Measurements from ENCODE around the gene ZNF480. TPM values are rescaled to one million over a fixed set of nuclear protein-coding genes. Genes with fewer than 3 reads are reported as not detected.
"Not testable (repeated sequence)": the region's sequence is repeated elsewhere in the genome, so short reads cannot be mapped to it uniquely, and the experiment has no call there.

Gene ZNF480
- total RNA-seq, 1 donor, result 13.2 TPM

DNA sequence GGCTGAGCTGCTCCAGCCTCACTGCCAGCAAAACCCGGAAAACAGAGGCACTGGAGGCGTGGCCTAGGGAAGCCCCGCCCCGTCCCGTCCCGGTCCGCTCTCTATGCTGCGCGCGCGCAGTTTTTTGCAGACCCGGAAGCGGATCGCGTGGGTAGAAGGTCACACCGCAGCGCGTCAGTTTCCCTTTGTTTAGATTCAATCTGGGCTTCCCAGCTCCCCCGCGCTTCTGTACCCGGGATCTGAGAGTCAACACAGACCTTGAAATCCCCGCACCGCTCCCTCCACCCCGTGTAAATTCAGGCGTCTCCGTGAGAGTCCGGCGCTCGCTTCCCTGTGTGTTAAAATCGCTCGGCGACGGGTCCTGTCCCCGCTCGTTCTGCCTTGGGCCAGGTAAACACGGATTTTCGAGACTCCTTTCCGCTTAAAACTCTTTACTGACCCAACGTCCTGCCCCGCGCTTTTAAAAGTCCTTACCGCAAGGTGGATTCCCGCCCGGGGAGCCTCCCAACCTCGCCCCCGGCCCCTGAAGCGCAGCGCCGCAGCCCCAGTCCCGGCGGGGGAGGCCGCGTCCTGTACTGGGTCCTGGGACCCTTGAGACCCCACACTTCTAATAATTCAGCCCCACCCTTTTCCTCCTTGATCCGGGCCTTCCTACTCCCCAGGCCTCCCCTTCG is 39.3 kb downstream of the ZNF480 start, which contains the start of gene ZNF610:
Gene ZNF610, plus strand, starts transcription at position 127 of the 674 bp plus-strand sequence. CDS start 12,930 bp downstream, outside the sequence.
- DNase-seq (ENCODE audit: low read depth), result peak; percentile 75
- peak within 1 kb of the TSS; percentile 82 for H3K4me3 ChIP-seq (ENCODE audit: low read depth, low read length)
- TF ChIP-seq, protein P1, sequence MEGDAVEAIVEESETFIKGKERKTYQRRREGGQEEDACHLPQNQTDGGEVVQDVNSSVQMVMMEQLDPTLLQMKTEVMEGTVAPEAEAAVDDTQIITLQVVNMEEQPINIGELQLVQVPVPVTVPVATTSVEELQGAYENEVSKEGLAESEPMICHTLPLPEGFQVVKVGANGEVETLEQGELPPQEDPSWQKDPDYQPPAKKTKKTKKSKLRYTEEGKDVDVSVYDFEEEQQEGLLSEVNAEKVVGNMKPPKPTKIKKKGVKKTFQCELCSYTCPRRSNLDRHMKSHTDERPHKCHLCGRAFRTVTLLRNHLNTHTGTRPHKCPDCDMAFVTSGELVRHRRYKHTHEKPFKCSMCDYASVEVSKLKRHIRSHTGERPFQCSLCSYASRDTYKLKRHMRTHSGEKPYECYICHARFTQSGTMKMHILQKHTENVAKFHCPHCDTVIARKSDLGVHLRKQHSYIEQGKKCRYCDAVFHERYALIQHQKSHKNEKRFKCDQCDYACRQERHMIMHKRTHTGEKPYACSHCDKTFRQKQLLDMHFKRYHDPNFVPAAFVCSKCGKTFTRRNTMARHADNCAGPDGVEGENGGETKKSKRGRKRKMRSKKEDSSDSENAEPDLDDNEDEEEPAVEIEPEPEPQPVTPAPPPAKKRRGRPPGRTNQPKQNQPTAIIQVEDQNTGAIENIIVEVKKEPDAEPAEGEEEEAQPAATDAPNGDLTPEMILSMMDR (IDR thresholded peaks at IDR 0.05; ENCODE audit: insufficient read depth, low read length), result no peak

DNA sequence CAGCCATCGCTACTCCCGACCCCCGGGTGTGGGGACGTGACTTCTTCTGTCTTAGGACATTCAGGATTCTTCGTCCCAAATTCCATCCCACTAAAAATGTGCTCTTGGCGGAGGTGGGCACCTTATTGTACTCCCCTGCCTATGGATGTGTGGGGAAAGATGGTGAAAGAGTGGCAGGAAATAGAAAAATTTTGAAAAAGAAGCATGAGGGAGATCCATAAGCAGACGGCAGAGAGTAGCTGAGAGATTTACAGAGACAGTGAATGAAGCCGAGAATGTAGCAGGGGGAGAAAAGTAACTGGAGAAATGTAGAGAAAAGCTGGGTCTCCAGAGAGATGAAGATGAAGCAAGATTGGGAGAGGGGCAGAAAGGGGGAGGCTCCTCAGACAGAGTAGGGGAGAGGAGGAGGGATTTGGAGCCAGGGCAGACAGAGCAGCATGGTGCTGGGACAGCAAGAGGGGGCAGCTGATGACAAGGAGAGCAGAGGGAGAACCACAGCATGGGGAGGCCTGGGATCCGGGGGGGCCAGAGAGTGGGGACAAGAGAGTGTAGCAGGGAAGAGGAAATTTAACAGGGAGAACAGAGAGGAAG is 39.9 kb downstream of the ZNF480 start:
- peak overlapping the region; percentile 82 for H3K4me3 ChIP-seq (ENCODE audit: low read depth, low read length)
- TF ChIP-seq, protein P1 (IDR thresholded peaks at IDR 0.05; ENCODE audit: insufficient read depth, low read length), result no peak
- DNase-seq (ENCODE audit: low read depth), result peak; percentile 3

DNA sequence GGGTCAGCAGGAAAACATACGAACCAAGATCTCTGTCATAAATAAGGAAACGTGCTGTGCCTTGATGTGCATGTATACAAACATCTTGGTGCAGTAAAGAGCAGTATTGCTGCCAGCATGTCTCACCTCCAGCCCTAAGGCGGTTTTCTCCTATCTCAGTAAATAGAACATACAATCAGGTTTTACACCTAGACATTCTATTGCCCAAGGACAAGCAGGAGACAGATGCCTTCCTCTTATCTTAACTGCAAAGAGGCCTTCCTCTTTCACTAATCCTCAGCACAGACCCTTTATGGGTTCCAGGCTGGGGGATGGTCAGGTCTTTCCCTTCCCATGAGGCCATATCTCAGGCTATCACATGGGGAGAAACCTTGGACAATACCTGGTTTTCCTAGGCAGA is 42.1 kb downstream of the ZNF480 start:
- not testable (repeated sequence) for DNase-seq (ENCODE audit: low read depth); H3K4me3 ChIP-seq (ENCODE audit: low read depth, low read length)

DNA sequence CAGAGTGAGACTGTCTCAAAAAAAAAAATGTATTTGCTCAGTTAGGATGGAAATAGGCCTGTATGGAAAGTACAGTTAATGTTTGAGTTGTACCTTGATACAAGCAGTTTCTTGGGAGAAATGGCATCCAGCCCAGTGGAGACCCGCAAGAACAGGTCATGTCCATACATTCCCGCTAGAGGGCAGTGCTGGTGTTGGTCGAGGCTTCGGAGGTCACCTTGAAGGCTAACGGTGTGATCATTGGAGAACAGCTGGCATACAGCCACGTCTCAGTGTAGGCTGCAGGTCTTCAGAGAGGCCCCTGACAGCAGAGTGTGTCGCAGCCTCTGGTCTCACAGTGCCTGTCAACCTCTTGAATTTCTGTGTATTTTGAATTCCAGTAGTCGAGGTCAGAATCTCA is 46.6 kb downstream of the ZNF480 start:
- no peak overlapping the region for H3K4me3 ChIP-seq (ENCODE audit: low read depth, low read length)
- TF ChIP-seq, protein P1 (IDR thresholded peaks at IDR 0.05; ENCODE audit: insufficient read depth, low read length), result peak; percentile 11
- peak; percentile 16 for DNase-seq (ENCODE audit: low read depth)

DNA sequence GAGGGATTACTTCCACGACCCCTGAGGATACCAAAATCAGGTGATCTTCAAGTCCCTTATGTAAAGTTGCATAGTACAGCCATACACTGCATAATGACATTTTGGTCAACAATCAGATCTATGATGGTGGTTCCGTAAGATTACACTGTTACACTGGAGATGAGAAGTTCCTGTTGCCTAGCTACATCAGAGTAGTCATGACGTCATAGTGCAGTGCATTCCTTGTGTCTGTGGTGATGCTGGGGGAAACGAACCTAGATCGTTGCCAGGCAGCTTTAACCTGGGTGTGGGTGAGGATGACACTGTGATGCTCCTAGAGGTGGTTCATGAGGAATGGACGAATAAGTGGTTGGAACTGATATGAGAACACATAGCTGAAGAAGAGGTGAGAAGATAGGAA is 48.2 kb downstream of the ZNF480 start:
- H3K4me3 ChIP-seq (ENCODE audit: low read depth, low read length), result no peak overlapping the region
- TF ChIP-seq, protein P1 (IDR thresholded peaks at IDR 0.05; ENCODE audit: insufficient read depth, low read length), result no peak
- DNase-seq (ENCODE audit: low read depth), result no peak

DNA sequence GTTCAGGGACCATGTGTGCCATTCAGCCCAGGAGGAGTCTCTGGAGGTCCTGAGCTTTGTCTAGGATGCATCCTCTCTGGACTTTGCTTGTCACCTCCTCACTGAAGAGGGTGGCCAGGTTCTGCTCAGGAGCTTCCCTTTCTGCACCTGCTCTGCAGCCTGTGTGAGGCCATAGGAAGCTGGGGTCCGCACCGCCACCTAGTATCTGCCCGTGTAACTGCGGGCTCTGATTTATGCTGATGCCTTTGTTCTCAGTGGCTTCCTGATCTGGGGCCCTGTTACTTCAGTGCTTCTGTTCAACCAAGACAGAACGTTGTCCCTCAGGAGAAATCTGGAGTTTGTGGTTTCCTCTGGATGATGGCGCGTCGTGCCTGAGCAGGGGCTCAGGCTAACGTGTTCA is 54.5 kb downstream of the ZNF480 start:
- H3K4me3 ChIP-seq (ENCODE audit: low read depth, low read length), result no peak overlapping the region
- no peak for DNase-seq (ENCODE audit: low read depth)
- TF ChIP-seq, protein P1 (IDR thresholded peaks at IDR 0.05; ENCODE audit: insufficient read depth, low read length), result no peak

DNA sequence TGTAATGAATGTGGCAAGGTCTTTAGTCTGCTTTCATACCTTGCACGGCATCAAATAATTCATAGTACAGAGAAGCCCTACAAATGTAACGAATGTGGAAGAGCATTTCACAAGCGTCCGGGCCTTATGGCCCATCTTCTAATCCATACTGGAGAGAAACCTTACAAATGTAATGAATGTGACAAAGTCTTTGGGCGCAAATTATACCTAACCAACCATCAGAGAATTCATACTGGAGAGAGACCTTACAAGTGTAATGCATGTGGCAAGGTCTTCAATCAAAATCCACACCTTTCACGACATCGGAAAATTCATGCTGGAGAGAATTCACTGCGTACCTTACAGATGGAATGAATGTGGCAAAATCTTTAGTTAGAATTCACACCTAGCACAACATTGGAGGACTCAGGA is 69.5 kb downstream of the ZNF480 start:
- TF ChIP-seq, protein P1 (IDR thresholded peaks at IDR 0.05; ENCODE audit: insufficient read depth, low read length), result no peak
- no peak for DNase-seq (ENCODE audit: low read depth)
- no peak overlapping the region for H3K4me3 ChIP-seq (ENCODE audit: low read depth, low read length)
